ENCODE results near the gene GADL1.

The GADL1 gene

GRCh38 chr3:30886888-30887287, 7.6 kb downstream of the GADL1 start:
- H3K4me3 ChIP-seq (ENCODE audit: low read length), result no peak overlapping the region
- no peak for DNase-seq (ENCODE audit: low read depth)
- TF ChIP-seq CTCF (conservative IDR thresholded peaks at IDR 0.05; ENCODE audit: low read depth, low read length), result no peak

DNA sequence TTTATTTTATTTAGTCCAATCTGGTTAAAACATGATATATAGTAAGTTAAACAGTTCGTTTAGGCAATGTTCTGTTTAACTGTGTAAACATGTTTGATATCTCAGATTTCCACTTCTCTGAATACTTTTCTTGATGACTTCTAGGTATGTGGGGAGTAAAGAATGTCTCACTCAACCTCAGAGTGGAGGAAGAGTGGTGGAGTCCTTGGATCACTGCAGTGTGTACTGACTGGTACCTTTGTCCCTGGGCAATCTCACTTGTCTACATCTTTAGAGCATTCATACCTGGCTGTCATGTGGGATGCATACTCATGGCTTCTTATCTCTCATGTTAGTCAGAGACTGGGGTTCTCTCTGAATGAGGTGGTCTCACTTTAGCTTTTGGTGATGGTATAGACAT, 15.6 kb downstream of the GADL1 start:
- no peak for DNase-seq (ENCODE audit: low read depth)

DNA sequence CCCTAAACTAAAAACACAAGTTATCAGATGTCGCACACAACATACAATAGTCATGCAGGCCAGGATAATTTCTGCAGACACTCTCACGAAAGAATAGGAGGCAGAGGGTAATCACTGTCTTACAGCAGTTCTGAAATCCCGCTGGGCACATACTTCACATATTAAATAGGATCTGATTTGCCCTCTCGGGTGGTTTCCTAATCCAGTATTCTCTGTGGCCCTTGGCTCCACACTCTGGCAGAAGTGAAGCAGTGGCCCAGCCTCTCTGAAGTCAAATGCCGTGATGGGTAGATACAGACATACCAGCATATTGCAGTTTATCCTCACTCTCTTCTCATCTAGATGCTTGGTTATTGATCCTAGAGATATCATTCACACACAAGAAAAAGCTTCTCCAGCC, 19.0 kb downstream of the GADL1 start:
- no peak for TF ChIP-seq CTCF (conservative IDR thresholded peaks at IDR 0.05; ENCODE audit: low read depth, low read length)
- H3K4me3 ChIP-seq (ENCODE audit: low read length), result no peak overlapping the region
- no peak for DNase-seq (ENCODE audit: low read depth)

More for the DNA sequence above, 15.6 kb downstream of the GADL1 start:
- H3K4me3 ChIP-seq (ENCODE audit: low read length), result no peak overlapping the region
- no peak for TF ChIP-seq CTCF (conservative IDR thresholded peaks at IDR 0.05; ENCODE audit: low read depth, low read length)

DNA sequence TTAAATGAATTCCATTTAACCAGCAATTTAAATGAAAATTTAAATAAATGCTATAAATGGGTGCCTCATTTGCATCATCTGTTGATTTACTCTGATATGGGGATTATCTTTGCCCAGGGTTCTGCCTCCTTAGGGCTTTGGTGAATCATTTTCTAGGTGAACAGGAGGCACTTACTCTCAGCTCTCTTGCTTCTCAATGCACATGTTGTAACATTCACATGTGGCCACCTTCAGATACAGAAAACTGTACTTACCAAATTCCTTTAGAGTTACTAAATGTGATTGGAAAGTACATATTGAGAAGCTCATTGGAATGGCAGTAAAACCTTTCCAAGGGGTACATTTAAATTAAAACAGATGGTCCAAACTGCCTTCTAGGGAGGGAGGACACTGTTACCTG, 20.8 kb downstream of the GADL1 start:
- no peak overlapping the region for H3K4me3 ChIP-seq (ENCODE audit: low read length)
- DNase-seq (ENCODE audit: low read depth), result no peak
- no peak for TF ChIP-seq CTCF (conservative IDR thresholded peaks at IDR 0.05; ENCODE audit: low read depth, low read length)

DNA sequence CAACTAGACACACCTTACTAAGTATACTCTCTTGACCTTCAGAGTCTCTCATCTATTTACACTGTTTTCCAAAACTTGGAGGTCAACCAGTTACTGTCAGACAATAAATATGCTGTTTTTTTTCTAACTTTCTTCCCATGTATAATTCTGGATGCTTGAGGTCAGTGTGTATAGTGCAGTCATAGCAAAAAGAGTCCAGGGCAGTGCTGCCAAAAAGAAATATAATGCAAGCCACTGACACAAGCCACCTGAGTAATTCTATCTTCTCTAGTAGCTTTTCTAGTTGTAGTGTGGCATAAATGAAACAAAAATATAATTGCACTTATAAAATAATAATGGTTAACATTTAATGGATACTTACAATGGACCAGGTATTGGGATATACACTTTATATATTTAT, 21.6 kb downstream of the GADL1 start:
- DNase-seq (ENCODE audit: low read depth), result no peak
- no peak overlapping the region for H3K4me3 ChIP-seq (ENCODE audit: low read length)
- no peak for TF ChIP-seq CTCF (conservative IDR thresholded peaks at IDR 0.05; ENCODE audit: low read depth, low read length)

GRCh38 chr3:30871720-30872119, 22.7 kb downstream of the GADL1 start:
- no peak overlapping the region for H3K4me3 ChIP-seq (ENCODE audit: low read length)
- DNase-seq (ENCODE audit: low read depth), result no peak
- no peak for TF ChIP-seq CTCF (conservative IDR thresholded peaks at IDR 0.05; ENCODE audit: low read depth, low read length)

DNA sequence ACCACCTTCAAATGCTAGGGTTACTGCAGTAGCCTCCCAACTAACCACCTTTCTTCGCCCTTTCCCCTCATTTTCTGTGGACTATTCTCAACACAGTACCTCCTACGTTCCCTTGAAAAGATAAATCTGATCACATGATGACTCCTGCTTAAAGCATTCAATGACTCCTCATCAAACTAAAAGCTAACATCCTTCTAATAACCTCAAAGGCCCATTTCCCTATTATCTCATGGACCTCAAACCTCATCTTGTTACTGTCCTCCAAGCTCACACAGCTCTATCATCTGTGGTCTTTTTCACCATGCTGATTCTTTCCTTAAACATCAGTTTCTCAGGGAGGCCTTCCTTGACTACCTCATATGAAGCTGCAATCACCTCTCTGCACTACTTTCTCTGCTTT, 29.6 kb downstream of the GADL1 start:
- TF ChIP-seq CTCF (conservative IDR thresholded peaks at IDR 0.05; ENCODE audit: low read depth, low read length), result no peak
- no peak overlapping the region for H3K4me3 ChIP-seq (ENCODE audit: low read length)
- DNase-seq (ENCODE audit: low read depth), result no peak
